IPS DF 19.7 (cell line): Measurements from ENCODE around the gene MACO1.
"Not testable (repeated sequence)": the region's sequence is repeated elsewhere in the genome, so short reads cannot be mapped to it uniquely, and the experiment has no call there.

Experiments used
- DNase-seq: peaks from one replicate; pipeline ENCODE4 v3.0.0-alpha.2; 2013; ENCODE audit warnings: low read depth, low spot score

Gene MACO1

DNA sequence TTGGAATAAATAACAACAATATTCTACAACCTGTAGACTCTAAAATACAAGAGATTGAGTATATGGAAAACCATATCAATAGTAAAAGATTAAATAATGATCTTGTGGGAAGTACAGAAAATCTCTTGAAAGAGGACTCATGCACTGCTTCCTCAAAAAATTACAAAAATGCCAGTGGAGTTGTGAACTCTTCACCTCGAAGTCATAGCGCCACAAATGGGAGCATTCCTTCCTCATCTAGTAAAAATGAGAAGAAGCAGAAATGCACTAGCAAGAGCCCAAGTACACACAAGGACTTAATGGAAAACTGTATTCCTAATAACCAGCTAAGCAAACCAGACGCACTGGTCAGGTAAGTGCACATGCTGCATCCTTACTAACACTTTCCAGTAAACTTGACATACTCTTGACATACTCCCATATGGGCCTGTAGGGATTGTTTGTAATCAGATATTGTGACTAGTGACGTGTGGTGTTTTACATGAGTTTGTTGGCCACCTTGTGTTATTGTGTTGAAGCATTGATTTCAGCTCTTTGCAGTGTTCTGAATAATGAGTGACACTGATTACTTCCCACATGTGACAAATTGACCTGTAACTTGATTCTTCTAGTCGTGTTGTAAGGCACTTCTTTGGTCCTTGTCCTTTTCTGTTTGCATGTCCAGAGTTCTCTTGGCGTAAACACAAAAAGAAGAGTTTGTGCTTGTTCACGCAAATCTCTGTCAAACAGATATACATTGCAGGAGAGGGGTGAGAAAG, 28.0 kb downstream of the MACO1 start:
- DNase-seq: no peak

DNA sequence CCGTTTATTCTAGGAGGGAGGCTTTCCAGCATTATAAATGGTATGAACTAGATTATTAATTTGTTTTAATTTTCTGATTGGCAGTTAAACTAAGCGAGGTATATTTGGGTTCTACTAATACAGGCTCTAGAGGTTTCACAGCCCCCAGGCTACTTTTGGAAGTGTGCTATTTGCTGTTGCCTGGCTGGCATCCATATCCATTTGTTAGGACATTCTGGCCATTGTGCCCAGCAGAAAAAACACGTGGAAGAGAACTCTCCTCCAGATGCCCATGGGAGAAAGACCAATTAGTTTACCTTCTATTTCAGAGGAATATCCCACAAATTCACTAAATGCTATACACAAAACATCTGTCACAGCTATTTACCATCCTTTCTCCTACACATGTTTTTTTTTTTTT, 29.3 kb downstream of the MACO1 start:
- no peak for DNase-seq

GRCh38 chr1:25460816-25461215, 30.1 kb downstream of the MACO1 start:
- not testable (repeated sequence) for DNase-seq

GRCh38 chr1:25461849-25462248, 31.2 kb downstream of the MACO1 start:
- DNase-seq: no peak

- no peak for DNase-seq
Measured at GRCh38 chr1:25462732-25463131, 32.0 kb downstream of the MACO1 start.

- DNase-seq: no peak
Measured at GRCh38 chr1:25467193-25467592, 36.5 kb downstream of the MACO1 start.

GRCh38 chr1:25467616-25468015, 36.9 kb downstream of the MACO1 start:
- DNase-seq: no peak

DNA sequence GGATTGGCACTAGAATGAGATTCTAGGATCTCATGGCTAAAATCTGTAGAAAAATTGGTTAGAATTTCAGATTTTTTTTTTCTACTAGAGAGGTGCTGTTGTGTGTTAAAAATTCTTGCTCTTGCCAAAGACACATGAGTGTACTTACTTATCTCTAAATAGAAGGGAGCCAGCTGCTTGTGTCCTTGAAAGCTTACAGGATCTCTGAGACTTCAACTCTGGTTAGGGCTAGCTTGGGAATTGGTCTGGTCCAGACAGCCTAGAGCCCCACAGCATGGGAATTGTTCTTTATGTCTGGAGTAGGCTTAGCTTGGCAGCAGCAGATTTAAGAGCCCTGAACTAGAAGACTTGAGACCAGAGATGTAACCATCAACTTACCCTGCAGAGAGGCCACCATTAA, 37.3 kb downstream of the MACO1 start:
- DNase-seq: no peak

- no peak for DNase-seq
Measured at GRCh38 chr1:25469177-25469576, 38.5 kb downstream of the MACO1 start.

DNA sequence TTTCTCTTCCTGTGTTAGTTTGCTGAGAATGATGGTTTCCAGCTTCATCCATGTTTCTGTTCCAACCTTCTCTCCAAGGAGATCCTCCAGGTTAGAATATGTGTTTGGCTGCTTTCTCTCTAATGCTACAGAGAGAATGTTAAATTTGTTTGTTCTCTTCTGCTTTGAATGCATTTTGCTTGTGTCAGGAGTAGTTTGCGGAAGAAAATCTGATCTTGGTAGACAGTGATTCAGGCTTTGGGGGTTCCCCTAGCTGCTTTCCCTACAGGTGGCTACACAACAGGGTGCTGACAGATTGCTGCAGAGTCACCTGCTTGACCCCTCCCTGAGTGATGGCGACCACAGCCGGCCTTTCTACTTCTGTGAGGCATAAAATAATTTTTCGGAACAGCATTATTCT, 41.8 kb downstream of the MACO1 start:
- no peak for DNase-seq

- DNase-seq: no peak
Measured at GRCh38 chr1:25473653-25474225, 43.0 kb downstream of the MACO1 start.

DNA sequence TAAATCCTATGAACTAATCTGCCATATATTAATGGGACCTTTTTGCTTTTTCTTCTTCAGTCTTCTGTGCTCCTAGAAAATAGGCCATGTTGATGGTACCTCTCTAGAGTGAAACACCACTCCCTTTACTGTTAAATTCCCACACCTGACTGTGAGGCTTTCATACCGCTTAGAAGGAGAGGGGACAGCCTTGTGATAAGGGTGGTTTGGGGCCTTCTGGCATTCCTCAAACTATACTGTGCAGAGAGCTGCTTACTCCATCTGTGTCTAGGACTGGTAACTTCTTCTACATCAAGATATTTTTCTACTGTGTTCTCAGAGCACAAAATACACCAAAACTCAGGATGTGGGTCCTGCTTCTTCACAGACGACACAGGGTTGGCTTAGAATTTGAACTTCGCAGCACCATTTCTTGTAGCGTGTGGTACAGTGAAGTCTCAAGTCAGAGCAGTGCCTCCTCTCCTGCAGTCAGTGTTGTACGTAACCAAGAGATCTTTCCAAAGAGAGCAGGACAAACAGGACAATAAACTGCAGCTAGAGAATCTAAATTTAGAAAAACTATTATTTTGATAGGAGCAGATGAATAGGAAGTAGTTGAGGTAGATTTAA, 43.8 kb downstream of the MACO1 start:
- DNase-seq: no peak

GRCh38 chr1:25476186-25477097, 45.7 kb downstream of the MACO1 start:
- DNase-seq: no peak

DNA sequence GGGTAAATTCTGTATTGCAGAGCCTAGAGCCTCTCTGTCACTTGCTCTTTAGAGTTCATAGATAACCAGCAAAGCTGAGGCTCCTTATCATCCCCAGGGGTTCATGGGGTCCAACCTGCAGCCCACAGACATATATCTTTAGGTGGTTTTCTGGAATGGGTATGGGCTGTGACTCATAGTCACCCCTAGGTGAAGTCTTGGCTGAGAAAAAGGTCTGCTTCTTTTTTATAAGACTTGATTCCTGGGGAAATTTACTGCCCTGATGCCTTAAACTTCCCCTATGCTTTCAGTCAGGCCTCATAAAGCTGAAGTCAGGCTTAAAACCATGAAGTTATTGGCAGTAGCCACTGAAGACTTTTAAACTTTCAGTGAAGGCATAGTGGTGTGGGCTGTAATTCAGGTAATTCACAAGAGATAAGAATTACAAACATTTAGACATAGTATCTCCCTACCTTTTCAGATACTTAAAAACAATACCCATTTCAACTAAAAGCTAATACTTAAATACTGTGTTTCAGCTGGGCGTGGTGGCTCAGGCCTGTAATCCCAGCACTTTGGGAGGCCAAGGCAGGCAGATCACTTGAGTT, 46.8 kb downstream of the MACO1 start:
- DNase-seq: no peak

- no peak for DNase-seq
Measured at GRCh38 chr1:25478633-25479032, 47.9 kb downstream of the MACO1 start.

GRCh38 chr1:25481625-25482024, 50.9 kb downstream of the MACO1 start:
- DNase-seq: no peak

DNA sequence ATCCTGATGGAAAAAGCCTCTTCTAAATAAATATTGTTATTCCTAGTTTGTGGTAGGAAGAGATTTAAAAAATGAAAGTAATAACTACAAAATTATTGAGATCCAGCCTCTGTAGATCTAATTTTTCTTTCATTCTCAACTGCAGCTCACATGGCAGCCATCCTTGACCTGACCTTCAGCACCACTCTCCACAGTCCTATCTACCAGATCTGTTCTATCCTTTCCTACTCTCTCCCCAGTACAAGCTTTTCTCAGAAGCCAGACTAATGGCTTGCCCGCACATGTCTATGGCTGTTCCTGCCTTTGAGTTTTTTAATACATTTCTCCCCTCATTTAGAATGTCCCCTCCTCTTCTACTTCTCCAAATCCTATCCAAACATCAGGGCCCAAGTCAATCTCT, 51.5 kb downstream of the MACO1 start:
- DNase-seq: no peak

- DNase-seq: no peak
Measured at GRCh38 chr1:25484096-25484495, 53.4 kb downstream of the MACO1 start.

GRCh38 chr1:25484533-25484932, 53.8 kb downstream of the MACO1 start:
- DNase-seq: no peak

DNA sequence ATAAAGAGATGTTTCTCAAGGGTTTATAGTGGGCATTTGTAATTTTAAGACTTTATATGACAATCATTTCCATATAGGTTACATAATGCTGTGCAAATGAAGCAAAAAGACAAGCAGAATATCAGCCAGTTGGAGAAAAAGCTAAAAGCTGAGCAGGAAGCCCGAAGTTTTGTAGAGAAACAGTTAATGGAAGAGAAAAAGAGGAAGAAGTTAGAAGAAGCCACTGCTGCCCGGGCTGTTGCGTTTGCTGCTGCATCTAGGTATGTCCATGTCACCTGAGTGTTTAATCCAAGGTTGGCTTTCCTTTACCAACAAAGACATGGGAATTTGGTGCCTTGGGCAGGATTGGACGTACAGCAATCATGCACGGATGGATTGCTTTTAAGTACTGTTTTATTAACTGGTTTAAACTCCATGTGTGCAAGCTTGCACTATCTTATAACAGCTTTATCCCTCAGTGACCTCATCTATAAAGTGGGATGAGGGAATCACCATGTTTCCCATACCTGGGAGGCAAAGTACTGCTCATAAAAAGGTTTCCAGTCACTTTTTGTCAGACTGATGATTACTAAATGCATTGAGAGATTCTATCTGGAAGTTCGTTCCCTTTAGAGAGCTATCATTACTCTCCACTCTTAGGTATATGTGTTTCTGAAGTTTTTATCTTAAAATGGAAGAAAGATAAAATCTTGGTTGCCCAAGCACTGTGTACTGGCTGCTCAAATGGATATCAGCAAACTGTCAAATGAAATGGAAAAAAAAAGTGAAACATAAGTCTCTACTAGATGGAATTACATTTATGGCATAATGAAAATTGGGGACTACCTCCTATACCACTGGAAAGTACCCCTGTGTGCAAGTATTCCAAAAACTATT, 55.1 kb downstream of the MACO1 start:
- no peak for DNase-seq

DNA sequence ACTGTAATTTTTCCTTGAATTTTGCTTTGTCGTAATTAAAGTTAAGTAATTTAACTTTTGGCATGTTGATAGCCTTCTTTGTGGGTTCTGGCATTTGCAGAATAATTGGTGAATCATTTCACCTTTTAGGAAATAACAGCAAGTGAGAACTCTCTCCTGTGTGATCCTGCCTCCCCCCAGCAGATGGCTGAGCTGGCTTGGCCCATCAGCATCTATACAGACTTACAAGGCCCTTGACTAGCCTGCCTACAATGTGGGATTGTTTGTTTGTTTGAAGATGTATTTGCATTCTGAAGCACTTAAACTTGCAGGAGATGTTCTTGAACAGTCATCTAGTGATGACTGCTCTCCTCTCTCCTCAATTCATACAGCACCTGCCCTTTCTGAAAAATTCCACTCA, 55.9 kb downstream of the MACO1 start:
- DNase-seq: no peak
